AG04449 (cell line): ENCODE data around the gene BCAS3.

ENCODE experiments used
- CTCF ChIA-PET: fragments of 350-600 bp; formaldehyde crosslinking; extraction: SDS; loops from one replicate; lab custom pipeline; 2021; ENCODE audit warnings: antibody characterized with exemption; lab: Yijun Ruan, JAX
- POLR2A ChIA-PET: fragments of 400-600, 350-600 bp; formaldehyde crosslinking; extraction: SDS; loops from one replicate; lab custom pipeline; 2020; ENCODE audit warnings: antibody characterized with exemption, inconsistent platforms; lab: Yijun Ruan, JAX
- DNase-seq: peaks from one replicate; pipeline ENCODE4 v3.0.0-alpha.2; 2010; ENCODE audit warnings: low read depth, low spot score
- H3K4me3 ChIP-seq: 2 replicates; pipeline ENCODE4 v1.5.1; 2011; ENCODE audit warnings: low read depth, mild to moderate bottlenecking, control low read depth, low read length
- CTCF ChIP-seq: IDR thresholded peaks from one replicate; pipeline ENCODE4 v1.5.1; 2011; ENCODE audit warnings: mild to moderate bottlenecking, moderate library complexity, low read length, control low read depth, inconsistent platforms; ENCODE audit not compliant: insufficient read depth; ENCODE audit errors: missing control alignments

BCAS3 gene

GRCh38 chr17:61187038-61187437 is 509.4 kb downstream of the BCAS3 start:
- DNase-seq = no peak
- ChIA-PET POLR2A (no interaction called here), CTCF (interaction anchor here (1.0 to 1.5 kb wide), 2 partner anchors 11 to 51 kb away, joined by 3 read pairs; no protein-coding TSS in a partner anchor)
- no peak overlapping the region for H3K4me3 ChIP-seq
- no peak for TF ChIP-seq CTCF

- no peak for TF ChIP-seq CTCF
- DNase-seq = no peak
- H3K4me3 ChIP-seq = no peak overlapping the region
- ChIA-PET POLR2A (interaction anchor here (0.7 kb wide), 1 partner anchor 12 kb away, joined by 3 read pairs; no protein-coding TSS in a partner anchor), CTCF (interaction anchor here (1.5 kb wide), 1 partner anchor 50 kb away, joined by 3 read pairs; no protein-coding TSS in a partner anchor)
Observed at GRCh38 chr17:61188081-61188480, 510.4 kb downstream of the BCAS3 start.

- TF ChIP-seq CTCF = no peak
- POLR2A ChIA-PET = no interaction called here
- no peak for DNase-seq
- H3K4me3 ChIP-seq = no peak overlapping the region
- CTCF ChIA-PET = interaction anchor here (1.3 kb wide), 2 partner anchors 9 to 15 kb away, joined by 3 read pairs; no protein-coding TSS in a partner anchor
Observed at GRCh38 chr17:61189968-61190367, 512.3 kb downstream of the BCAS3 start.

- no peak for TF ChIP-seq CTCF
- ChIA-PET CTCF (interaction anchor here (0.8 to 1.2 kb wide), 2 partner anchors 21 to 194 kb away, joined by 3 read pairs; no protein-coding TSS in a partner anchor), POLR2A (no interaction called here)
- DNase-seq = no peak
- H3K4me3 ChIP-seq = no peak overlapping the region
Observed at GRCh38 chr17:61196302-61196704, 518.7 kb downstream of the BCAS3 start.

GRCh38 chr17:61196799-61197198 is 519.1 kb downstream of the BCAS3 start:
- no peak for TF ChIP-seq CTCF
- no peak overlapping the region for H3K4me3 ChIP-seq

GRCh38 chr17:61199431-61200338 is 522.0 kb downstream of the BCAS3 start:
- TF ChIP-seq CTCF = no peak
- no peak overlapping the region for H3K4me3 ChIP-seq
- ChIA-PET CTCF (interaction anchor here (0.9 to 1.4 kb wide), 4 partner anchors 13 to 202 kb away, joined by 3 read pairs; no protein-coding TSS in a partner anchor), POLR2A (no interaction called here)
- DNase-seq = no peak

More at GRCh38 chr17:61196799-61197198, 519.1 kb downstream of the BCAS3 start:
- CTCF ChIA-PET = interaction anchor here (1.2 kb wide), 1 partner anchor 193 kb away, joined by 3 read pairs; no protein-coding TSS in a partner anchor
- POLR2A ChIA-PET = no interaction called here
- DNase-seq = no peak
